Epithelial cell of prostate (primary cell): ENCODE measurements around the gene GOLT1A.

Experiments
- DNase-seq: peaks from one replicate; pipeline ENCODE4 v3.0.0-alpha.2; 2011; ENCODE audit warnings: low read depth, low spot score
- H3K27ac ChIP-seq: fragments of 450-650 bp; 2 replicates; pipeline ENCODE4 v1.5.1; 2017; ENCODE audit warnings: mild to moderate bottlenecking

GOLT1A gene

DNA sequence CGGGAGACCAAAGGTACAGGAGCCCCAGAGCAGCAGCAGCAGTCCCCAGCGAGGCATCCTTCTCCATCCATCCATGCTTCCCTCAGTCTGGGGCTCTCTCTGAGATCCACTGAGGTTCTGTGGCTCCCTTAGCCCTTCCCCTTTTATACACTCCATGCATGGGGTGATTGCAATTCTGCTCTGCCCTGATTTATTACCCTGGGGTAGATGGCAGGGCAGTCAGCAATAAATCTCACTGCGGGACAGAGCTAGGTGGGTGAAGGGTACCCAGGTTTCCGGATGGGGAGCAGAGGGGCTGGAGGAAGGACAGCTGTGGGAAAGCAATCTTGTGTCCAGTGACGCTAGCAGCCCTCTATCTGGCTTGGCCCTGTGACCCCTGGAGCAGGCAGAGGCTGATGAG, 47.6 kb downstream of the GOLT1A start, which contains the start of gene REN:
Gene REN, minus strand, starts transcription at position 119 of the 400 bp plus-strand sequence. Its CDS starts 44 bp downstream, at position 75.
- no peak for DNase-seq
- H3K27ac ChIP-seq = no peak within 1 kb of the TSS

DNA sequence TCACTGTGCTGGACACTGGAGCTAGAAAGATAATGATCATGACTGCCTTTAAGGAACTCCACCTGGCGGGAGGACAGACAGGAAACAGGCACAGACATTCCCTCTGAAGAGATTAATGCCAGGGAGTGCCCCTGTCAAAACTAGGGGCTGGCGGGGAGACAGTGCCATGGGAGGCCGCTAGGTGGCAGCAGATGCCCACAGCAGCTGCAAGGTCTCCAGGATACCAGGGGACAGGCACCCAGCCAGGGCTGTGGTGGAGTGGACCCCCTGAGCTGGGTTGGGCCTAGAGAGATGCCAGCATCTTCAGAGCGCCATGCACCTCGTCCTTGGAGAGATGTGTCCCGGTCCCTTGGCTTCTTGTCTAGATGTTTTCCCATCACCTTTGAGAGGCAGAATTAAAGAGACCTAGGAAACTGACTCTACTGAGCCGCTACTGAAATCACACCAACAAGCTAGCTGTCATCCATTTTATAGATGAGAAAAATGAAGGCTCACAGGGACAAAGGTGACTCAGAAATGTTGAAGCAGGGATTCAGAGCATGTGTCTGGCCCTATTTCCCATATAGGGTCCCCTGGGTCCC, 51.2 kb downstream of the GOLT1A start:
- H3K27ac ChIP-seq = no peak overlapping the region
- DNase-seq = peak; percentile 33

DNA sequence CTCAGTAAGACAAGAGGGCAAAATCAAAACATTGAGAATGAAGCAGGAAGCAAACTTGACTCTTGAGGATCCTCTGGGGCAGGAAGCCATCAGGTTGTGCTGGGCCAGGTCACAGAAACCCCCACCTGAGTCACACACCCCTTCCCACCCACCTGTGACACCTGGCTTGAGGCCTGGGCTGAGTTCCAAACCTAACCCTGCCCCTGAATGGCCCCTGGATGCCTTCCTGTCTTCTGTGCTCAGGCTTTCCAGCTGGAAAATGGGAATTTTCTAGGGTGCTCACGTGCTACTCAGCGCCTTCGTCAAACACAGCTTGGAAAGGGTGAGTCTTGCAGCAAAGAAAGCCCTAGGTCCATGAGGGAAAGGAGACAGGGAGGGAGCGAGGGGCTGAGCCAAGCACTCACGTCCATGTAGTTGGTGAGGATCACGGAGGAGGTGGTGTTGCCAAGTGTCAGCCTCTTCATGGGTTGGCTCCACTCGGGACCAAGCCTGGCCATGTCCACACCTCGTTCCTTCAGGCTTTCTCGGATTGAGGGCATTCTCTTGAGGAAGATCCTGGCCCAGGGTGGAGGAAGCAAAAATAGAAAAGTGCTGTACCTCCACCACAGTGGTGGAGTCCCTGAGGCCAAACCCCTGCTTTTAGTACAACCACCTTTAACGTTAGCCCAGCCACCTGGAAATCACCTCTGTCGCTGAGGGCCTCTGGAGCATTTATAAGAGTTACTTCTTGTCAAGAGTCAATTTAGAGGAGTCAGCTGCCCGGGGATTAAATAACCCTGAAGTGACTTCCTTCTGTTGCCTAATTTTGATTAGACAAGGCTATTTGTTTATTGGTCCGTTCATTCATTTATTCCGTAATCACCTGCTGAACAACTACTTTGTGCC, 51.9 kb downstream of the GOLT1A start:
- no peak overlapping the region for H3K27ac ChIP-seq
- no peak for DNase-seq

DNA sequence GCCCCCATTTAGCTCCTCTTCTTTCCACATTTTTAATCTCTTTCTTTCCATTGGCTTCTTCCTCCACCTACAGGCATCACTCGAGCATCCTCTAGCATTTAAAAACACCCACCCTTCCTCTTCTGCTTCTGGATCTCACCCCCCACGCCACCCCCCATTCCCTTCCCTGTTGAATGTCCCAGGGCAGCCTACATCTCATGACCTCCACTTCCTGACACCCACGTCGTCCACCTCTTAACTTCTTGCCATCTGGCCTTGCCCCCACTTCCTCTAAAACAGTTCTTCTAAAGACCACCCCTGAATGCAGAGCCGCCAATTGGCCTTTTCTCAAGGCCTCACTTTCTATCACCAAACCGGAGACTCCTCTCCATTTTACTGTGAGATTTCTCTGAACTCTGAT, 55.8 kb downstream of the GOLT1A start:
- H3K27ac ChIP-seq = no peak overlapping the region
- DNase-seq = no peak

DNA sequence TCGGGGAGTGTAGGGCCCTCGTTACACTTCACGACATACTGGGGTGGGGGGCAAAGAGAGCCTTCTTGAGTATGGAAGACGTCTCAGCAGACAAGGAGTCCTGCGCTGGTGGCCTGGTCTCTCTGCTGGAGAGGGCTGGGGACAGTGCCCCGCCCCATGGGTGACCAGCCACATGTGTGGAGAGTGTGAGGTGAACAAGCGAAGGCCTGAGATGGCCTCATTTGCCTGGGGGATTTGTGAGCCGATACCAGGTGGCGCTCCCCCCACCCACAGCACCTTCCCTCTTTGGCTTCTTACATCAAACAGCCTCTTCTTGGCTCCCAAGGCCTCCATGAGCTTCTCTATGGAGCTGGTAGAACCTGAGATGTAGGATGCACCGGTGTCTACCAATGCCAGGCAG, 57.9 kb downstream of the GOLT1A start:
- DNase-seq = no peak
- no peak overlapping the region for H3K27ac ChIP-seq

DNA sequence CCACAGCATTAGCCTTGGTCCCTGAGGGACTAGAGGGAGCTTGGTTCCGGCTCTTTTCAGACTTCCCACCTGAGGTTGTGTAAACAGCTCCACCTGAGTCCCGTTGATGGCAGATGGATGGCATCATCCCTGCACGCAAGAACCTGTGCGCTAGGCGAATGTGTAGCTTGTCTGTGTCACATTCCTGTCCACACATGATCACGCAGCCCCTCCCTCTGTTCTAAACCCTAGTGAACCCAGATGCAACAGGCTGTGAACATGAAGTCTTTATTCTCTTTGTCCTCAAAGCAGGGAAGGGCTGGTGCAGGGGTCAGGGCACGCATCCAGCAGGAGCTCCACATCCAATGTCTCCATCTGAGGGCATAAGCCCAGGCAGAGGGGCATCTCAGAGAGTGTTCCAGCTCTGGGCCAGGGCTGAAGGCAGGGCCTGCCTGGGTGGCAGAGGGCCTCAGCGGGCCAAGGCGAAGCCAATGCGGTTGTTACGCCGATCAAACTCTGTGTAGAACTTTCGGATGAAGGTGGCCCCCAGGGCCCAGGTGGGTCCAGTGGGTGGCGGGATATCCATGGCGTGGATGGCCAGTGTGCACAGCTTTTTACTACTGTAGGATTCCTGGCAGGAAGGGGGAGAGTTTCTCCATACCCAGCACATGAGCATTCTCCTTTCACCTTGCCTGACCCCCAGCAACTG, 59.1 kb downstream of the GOLT1A start:
- H3K27ac ChIP-seq = peak overlapping the region; percentile 76
- peak; percentile 81 for DNase-seq

DNA sequence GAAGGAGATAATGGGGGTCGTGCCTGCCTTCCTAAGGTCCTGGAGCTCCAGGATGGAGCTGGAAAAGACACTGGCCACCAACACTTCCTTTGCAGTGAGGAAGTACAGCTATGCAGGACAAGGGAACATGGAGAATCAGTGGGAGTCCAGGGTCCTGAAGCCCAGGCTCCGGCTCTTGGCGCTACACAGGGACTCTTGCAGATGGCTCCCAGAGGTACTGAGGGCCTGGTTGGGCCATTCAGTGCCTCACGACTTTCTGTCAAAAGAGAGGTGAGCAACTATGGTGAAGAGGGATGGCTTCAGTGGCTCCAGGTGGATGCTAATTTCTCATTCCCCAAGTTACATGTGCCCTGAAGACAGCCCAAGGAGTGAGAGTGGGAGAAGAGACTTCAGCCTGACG, 60.1 kb downstream of the GOLT1A start:
- DNase-seq = no peak
- H3K27ac ChIP-seq = peak overlapping the region; percentile 76

DNA sequence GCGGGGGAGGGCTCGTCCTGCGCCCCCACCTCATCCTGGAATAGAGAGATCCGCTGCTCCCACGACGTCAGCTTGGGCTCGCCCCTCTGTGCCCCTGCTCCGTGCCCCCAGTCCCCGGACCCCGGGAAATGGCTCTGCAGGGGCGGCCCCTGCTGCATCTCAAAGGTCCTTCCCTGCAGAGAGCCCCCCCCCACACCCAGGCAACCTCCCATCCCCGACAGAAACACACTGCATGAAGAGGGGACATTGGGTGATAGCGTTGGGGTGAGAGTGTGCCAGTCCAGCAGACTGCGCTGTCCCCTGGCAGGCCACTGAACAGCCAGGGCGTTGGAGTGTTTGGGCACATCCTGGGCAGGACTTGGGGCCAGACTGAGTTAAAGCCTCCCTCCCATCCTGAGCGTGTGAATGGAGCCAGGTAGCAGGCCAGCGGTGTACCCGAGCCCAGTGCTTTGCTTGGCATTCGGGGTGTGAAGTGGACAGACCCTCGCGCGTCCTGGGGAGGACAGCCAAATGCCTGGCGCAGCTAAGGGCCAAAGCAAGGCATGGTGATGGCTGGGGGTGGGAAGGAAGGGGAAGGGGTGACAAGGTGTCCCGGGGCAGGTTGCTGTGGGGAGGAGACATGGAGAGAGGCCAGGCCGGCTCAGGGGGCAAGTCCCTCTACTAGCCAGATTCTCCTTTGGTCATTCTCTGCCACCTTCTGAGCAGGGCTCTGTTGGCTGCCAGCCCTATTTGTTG, 61.3 kb downstream of the GOLT1A start:
- H3K27ac ChIP-seq = peak overlapping the region; percentile 57
- DNase-seq = no peak

DNA sequence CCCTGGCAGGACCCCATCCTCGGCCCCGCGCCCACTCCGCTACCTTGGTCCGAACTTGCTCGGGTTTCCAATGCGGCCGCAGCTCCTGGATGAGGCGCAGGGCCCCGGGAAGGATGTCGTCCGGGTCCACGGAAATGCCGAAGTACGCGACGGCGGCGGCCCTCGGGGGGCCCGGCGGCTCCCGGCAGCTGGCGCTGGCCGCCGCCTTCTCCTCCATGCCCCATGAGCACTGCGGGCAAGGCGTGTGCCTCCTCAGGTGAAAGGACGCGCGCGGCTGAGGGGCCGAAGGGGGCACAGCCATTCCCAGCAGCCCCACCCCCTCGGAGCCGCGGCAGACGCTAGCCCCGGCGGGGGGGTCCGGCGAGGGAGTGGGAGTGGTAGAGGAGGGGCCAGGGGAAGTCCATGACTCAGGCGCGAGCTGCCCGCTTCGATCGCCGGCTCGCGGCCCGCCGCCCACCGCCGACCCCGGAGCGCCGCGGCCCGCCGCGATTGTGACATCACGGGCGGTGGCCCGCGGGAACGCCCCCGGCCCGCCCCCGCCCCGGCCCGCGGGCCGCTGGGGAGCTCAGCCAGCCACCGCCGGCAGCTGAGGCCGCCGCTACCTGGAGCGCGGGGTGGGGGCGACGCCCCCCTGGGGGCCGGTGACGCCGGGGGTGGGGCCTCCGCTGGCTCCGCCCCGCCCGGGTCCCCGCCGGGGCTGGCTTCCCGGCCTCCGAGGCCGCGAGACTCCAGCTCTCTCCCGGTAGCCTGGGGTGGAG, 62.1 kb downstream of the GOLT1A start, which contains the start of gene ETNK2:
Gene ETNK2, minus strand, starts transcription at position 493 of the 758 bp plus-strand sequence. Its CDS starts 192 bp downstream, at position 301.
- peak within 1 kb of the TSS; percentile 57 for H3K27ac ChIP-seq

DNA sequence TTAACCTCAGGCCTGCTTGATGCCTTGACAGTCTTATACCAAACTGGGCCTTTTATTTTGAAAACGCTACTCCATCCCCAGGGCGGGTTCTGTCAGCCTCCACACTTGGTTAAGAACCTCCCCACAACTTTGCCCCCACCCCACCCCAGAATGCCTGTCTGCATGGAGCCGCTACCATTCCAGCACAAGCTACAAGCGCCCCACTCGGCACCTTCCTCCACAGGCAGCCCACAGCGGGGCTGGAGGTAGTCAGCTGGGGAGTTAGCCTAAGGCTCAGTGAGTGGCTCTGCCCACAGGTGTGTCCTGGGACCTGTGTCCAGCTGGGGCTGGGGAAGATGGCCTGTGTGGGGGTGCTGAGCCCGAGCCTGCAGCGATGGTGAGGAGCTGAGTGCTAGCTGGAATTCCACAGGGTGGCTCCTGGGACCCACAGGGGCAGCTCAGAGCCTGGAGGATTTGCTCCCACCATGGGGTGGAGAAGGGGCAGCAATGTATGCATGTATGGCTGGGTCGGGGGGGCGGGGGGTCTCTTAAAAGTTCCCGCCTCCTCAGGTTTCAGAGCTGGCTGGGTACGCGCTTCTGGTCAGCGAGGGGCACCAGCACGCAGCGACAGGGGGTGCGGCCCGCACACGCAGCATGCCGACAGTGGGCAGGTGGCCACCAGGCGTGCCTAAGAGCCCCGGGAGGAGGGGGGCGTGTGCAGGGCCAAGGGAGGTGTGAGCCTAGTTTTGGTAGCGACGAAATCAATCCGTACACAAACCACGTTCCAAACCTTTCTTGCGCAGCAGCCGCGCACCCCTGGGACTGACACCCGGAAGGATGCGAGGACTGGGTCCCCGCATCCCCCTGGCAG, 62.9 kb downstream of the GOLT1A start:
- peak overlapping the region; percentile 57 for H3K27ac ChIP-seq
- DNase-seq = no peak

More for the DNA sequence above, 62.1 kb downstream of the GOLT1A start, which contains the start of gene ETNK2:
- no peak for DNase-seq

DNA sequence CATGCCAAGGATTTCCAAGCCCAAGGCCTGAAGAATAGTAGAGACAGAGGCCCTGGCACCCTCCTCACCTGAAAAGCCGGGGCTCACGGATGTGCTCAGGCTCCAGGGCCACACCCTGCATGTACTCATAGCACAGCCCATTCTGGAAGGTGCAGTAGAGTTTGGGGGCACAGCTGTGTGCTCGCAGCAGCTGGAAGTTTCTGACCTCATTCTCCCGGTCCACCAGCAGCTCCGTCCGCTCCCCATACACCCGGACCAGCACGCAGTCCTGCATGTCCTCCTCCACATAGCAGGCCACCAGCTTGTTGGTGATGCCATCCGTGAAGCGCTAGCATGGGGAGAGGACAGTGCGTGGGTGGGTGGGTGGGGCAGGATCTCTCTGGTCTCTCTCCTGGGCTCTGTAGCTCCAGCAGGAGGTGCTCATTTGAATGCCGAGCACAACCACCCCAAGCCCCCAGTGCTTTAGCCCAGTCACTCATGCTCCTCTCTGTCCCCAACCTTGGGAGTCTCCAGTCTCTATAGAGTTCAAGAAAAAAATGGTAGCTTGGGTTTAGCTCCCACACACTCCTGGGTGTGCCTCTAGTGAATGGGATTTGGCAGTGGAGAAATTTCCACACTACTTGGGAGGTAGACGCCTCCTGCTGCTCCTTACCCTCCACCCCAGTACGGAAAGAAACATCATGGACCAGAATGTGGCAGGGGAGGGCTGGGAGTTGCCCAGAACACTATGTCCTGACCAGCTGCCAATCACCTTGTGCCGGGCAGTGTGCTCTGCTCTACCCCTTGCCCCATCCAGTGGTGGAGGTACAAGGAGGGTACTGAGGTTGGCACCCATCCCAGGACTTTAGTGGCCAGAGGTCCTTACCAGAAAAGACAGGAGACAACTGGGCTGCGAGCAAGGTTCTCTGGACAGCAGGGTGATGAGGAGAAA, 63.9 kb downstream of the GOLT1A start:
- no peak overlapping the region for H3K27ac ChIP-seq
- no peak for DNase-seq

DNA sequence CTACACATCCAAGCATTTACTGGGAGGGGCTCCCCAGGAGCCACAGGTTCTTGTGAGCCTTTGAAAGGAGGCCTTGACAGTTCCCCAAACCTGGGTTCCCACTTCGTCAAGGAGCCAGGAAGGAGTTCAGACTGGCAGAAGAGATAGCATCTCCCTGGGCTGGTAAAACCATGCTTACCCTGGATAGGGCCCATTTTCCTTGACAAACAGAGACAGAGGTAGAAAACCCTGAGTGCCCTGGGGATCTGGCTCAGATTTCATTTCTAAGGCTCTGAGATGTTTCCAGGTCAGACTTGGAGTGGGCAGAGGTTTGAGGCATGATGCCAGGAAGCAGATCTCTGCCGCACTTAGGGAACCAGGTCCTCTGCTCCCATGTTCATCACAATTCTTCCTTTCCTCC, 64.7 kb downstream of the GOLT1A start:
- DNase-seq = no peak
- H3K27ac ChIP-seq = no peak overlapping the region
